ENCODE data around the gene PRKAG2.

PRKAG2 gene

DNA sequence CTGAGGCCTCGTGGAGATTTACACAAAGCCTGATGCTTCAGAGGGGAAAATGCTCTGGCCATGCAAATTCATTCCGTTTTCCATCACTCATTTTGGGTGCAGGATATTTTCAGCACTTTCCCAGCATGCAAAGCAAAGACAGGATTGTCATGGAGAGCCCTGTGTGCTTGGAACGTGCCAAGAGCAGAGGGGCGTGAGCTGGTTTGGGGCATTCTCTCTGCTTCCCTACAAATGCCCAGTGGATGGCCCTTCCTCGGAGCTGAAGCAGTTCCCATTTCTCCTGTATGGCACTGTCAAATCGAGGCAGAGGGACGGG, 164.1 kb downstream of the PRKAG2 start:
- no peak for DNase-seq (ENCODE audit: insufficient read length, low spot score)
- TF ChIP-seq, protein P1, sequence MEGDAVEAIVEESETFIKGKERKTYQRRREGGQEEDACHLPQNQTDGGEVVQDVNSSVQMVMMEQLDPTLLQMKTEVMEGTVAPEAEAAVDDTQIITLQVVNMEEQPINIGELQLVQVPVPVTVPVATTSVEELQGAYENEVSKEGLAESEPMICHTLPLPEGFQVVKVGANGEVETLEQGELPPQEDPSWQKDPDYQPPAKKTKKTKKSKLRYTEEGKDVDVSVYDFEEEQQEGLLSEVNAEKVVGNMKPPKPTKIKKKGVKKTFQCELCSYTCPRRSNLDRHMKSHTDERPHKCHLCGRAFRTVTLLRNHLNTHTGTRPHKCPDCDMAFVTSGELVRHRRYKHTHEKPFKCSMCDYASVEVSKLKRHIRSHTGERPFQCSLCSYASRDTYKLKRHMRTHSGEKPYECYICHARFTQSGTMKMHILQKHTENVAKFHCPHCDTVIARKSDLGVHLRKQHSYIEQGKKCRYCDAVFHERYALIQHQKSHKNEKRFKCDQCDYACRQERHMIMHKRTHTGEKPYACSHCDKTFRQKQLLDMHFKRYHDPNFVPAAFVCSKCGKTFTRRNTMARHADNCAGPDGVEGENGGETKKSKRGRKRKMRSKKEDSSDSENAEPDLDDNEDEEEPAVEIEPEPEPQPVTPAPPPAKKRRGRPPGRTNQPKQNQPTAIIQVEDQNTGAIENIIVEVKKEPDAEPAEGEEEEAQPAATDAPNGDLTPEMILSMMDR (IDR thresholded peaks at IDR 0.05; ENCODE audit: insufficient read depth, missing control alignments), result no peak
- FAIRE-seq, result no peak

- DNase-seq (ENCODE audit: insufficient read length, low spot score), result no peak
- TF ChIP-seq, protein P1 (IDR thresholded peaks at IDR 0.05; ENCODE audit: insufficient read depth, missing control alignments), result no peak
- FAIRE-seq, result no peak
These were observed 164.8 kb downstream of the PRKAG2 start for GRCh38 chr7:151711906-151712809.

DNA sequence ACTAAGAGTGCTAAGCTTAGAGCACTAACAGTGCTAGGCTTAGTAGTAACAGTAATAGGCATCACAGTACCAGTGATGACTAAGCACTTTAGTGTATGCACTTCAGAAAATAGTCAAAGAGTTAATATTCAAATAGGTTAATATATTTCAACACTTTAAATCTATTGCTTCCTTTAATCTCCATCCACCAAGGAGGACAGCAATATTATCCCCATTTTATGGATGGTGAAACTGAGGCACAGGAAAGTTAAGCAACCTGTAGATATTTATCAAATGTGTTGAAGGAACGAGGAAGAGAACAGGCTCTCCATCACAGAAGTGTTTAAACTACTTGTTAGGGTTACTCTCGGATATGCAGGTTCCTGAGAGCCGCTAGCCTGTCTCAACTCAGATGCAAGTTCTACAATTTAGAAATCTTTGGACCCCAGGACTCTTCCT, 165.5 kb downstream of the PRKAG2 start:
- TF ChIP-seq, protein P1 (IDR thresholded peaks at IDR 0.05; ENCODE audit: insufficient read depth, missing control alignments), result no peak
- no peak for DNase-seq (ENCODE audit: insufficient read length, low spot score)
- no peak for FAIRE-seq

DNA sequence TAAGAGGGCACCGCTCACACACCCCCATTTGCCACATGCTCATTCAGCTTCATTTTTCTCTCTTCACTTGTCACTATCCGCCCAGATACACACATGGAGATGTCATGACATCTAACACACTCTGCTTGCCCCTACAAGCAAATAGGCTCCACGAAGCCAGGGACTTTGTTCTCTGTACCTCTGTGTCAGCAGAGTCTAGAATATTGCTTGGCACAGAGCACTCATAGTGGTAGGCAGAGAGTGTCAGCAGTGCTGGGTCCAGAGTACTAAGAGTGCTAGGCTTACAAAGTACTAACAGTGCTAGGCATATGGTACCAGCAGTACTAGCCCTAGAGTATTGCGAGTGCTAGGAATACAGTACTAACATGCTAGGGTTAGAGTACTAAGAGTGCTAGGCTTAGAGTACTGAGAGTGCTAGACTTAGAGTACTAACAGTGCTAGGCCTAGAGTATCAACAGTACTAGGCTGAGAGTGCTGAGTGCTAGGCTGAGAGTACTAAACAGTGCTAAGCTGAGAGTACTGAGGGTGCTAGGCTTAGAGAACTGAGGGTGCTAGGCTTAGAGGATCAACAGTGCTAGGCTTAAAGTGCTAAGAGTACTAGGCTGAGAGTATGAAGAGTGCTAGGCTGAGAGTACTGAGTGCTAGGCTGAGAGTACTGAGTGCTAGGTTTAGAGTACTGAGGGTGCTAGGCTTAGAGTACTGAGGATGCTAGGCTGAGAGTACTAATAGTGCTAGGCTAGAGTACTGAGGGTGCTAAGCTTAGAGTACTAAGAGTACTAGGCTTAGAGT, 166.1 kb downstream of the PRKAG2 start:
- no peak for FAIRE-seq
- TF ChIP-seq, protein P1 (IDR thresholded peaks at IDR 0.05; ENCODE audit: insufficient read depth, missing control alignments), result no peak
- no peak for DNase-seq (ENCODE audit: insufficient read length, low spot score)

DNA sequence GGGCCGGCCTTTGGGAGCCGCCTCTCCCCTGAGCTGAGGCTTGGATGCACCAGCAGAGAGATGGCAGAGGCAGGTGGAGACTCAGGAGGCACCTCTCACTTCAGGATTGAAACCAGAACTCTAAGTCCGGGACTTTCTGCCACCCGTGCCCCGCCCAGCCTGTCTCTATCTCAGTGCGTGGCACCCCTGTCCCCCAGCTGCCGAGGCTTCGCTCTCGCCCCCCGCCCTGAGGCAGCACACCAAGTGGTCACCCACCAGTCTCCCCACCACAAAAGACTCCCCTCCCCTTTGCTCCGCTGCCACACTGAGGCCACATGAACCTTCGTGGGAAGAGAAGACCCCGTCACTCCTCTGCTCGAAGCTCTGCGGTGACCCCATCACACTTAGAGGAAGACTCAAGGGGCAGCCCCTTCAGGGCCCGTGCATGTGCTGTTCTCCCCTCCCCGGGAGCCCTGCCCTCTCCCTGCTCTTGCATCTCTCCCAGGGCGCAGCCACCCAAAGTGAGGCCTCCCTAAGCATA, 166.7 kb downstream of the PRKAG2 start:
- DNase-seq (ENCODE audit: insufficient read length, low spot score) (no peak), FAIRE-seq (no peak)
- TF ChIP-seq, protein P1 (IDR thresholded peaks at IDR 0.05; ENCODE audit: insufficient read depth, missing control alignments), result no peak

- TF ChIP-seq, protein P1 (IDR thresholded peaks at IDR 0.05; ENCODE audit: insufficient read depth, missing control alignments), result no peak
- FAIRE-seq (no peak), DNase-seq (ENCODE audit: insufficient read length, low spot score) (no peak)
These were observed 167.5 kb downstream of the PRKAG2 start for GRCh38 chr7:151709141-151710038.

All from D721Med (cell line).